GM21526 (cell line): ENCODE results near the gene BCAS3.
"Not testable (repeated sequence)": the region's sequence is repeated elsewhere in the genome, so short reads cannot be mapped to it uniquely, and the experiment has no call there.

ENCODE experiments used
- ATAC-seq: cut with Tn5 transposase; IDR thresholded peaks from one replicate; pipeline ENCODE4 v1.9.1; 2021; ENCODE audit warnings: moderate library complexity; ENCODE audit not compliant: unreplicated experiment, low FRiP score

Gene BCAS3

DNA sequence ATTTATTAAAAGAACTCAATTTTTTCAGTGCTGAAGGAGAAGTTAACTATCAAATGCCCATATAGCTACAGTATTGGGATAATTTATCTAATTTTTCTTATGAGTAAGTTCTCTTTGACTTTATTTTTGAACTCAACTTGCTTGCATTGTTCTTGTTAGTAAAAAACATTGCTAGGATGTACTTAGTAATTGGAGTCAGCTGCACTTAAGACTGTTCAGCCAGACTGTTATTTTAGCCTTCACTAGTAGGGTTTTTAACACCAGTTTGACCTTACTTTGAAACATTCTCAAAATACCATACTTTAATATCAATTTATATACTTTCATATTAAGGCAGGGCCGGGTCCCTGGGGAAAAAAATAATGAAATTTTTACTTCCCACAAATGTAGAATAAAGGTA lies 465.4 kb downstream of the BCAS3 start:
- no peak for ATAC-seq

- ATAC-seq, result no peak
Measured at GRCh38 chr17:61144137-61144536, 466.5 kb downstream of the BCAS3 start.

GRCh38 chr17:61144617-61145564 lies 467.2 kb downstream of the BCAS3 start:
- no peak for ATAC-seq

- not testable (repeated sequence) for ATAC-seq
Measured at GRCh38 chr17:61146833-61147232, 469.2 kb downstream of the BCAS3 start.

DNA sequence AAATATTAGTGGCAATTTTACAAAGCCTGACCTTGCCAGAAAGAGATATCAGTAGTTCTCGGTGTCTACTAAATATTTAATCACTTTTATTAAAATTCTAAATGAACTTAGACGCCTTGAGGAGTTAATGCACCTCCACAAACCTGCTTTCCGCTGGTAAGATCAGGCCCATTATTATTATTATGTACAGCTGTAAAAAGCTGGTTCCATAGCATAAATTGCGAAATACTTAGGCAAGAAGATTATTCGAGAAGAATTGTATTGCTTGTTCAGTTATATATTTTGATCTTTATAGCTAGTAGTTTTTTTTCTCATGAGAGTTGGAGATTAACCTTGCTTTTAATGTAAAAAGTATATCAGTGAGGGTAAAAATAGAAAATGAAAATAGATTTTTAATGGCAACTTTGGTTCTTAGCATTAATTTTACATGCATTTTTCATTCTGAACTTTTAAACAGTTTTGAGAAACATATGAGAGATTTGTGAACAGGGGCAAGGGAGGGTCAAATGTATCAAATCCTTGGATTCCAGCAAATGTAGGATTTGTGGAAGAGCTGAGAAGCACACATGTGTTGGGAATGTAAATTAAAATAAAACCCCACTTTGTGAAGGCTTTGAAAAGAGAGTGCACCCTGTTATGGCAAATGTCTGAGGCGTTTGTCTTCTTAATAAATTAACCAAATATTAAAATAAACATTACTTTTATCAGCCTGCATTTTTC lies 471.6 kb downstream of the BCAS3 start:
- no peak for ATAC-seq

GRCh38 chr17:61149862-61150362 lies 472.3 kb downstream of the BCAS3 start:
- no peak for ATAC-seq

DNA sequence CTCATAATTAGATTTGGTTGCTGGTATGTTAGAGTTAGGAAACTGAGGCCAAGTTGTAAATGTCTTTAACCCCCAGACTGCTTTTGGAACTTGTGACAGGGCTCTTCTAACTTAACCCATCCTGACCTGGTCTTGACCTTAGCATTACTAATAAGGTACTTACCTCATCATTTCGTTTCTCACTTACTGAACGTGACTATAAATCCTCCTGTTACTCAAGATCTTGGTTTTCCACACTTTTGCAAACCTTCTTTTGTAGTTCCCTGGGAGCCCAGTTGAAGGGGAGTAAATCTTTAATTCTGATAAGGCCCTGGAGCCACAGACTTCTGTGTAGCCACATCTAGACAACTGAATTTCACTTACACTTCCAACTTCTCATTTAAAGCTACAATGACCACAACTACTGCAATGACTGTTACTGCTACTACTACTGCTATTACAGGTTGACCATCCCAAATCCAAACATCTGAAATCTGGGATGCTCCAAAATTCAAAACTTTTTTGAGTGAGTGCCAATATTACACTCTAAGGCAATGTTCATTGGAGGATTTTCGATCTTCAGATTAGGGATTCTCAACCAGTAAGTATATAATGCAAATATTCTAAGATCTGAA lies 473.1 kb downstream of the BCAS3 start:
- ATAC-seq, result no peak

- no peak for ATAC-seq
Measured at GRCh38 chr17:61152898-61153297, 475.2 kb downstream of the BCAS3 start.

- no peak for ATAC-seq
Measured at GRCh38 chr17:61155590-61156237, 478.1 kb downstream of the BCAS3 start.

GRCh38 chr17:61157246-61157886 lies 479.7 kb downstream of the BCAS3 start:
- no peak for ATAC-seq

- ATAC-seq, result no peak
Measured at GRCh38 chr17:61158376-61158775, 480.7 kb downstream of the BCAS3 start.

GRCh38 chr17:61159221-61159814 lies 481.7 kb downstream of the BCAS3 start:
- ATAC-seq, result no peak

GRCh38 chr17:61160204-61160603 lies 482.6 kb downstream of the BCAS3 start:
- no peak for ATAC-seq

DNA sequence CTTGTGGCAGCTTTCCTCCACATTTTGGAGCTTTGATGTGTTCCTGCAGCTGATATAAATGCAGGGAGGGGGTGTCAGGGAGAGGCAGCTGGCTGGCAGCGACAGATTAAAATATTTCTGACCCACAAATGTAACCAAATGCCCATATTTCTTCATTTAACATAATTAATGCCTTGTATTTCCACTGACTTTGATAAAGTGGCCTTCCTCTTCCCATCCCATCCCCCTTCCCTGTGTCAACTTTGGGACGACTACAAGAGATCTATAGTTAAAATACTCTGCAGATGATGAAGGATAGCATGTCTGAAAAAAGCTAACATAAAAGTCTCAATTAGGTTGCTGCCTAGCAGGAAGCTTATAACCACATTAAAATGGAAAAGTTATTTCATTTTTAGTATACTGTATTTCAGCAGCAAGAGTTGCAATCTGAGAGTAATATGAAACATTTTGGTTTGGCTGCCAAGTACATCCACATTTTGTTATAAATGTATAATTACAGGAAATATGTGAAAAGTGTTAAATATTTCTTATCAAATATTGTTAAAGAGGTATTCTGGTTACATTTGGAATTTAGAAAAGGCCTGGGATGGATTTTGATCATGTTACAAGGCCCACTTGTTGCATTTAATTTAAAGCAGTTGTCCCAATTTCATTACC lies 483.3 kb downstream of the BCAS3 start:
- no peak for ATAC-seq

DNA sequence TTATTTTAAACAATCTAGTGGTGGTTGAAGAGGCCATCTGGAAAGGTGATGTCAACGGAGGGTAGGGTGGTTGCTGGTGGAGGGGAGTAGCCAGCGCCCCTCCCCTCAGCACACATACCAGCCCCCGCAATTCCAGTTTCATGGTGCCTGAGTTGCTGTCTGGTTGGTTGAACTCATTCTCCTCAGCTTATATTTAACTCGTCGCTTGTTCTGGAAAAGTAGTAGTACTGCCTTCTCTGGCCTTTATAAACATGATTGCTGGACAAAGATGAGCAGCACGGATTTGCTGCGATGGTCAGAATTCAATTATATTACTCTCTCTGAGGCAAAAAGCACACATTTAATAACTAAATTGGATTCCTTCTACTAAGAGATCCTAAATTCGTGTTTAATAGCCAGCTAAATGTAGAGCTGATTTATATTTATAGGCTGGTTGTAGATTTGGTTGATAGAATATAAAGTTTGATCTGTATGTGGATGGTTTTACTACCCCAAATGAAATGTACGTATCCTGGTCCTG lies 484.0 kb downstream of the BCAS3 start:
- ATAC-seq, result no peak

- ATAC-seq, result no peak
Measured at GRCh38 chr17:61164517-61164916, 486.9 kb downstream of the BCAS3 start.

- ATAC-seq, result no peak
Measured at GRCh38 chr17:61167075-61167474, 489.4 kb downstream of the BCAS3 start.

- ATAC-seq, result no peak
Measured at GRCh38 chr17:61168506-61168905, 490.9 kb downstream of the BCAS3 start.

DNA sequence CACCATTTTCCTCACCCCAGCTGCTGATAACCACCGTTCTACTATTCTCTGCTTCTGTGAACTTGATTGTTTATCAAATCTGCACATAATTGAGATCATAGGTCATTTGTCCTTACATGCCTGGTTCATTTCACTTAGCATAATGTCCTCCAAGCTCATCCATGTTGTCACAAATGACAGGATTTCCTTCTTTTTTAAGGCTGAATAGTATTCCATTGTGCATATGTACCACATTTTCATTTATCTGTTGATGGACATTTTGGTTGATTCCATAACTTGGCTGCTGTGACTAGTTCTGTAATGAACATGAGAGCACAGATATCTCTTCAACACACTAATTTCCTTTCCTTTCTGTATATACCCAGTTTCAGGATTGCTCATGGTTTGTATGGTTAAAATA lies 496.7 kb downstream of the BCAS3 start:
- ATAC-seq, result no peak
